22Rv1 (cell line): ENCODE data around the gene CARS1.

Experiments used
- H3K27ac ChIP-seq: fragments of 450-650 bp; 2 replicates; pipeline ENCODE4 v1.5.1; 2017
- CTCF ChIP-seq: fragments of 450-650 bp; IDR thresholded peaks from 2 replicates; pipeline ENCODE4 v1.5.1; 2017; ENCODE audit warnings: mild to moderate bottlenecking
- ZFX ChIP-seq: fragments of 450-650 bp; IDR thresholded peaks from 2 replicates; pipeline ENCODE4 v1.6.1; 2017; ENCODE audit warnings: antibody characterized with exemption, borderline replicate concordance

The CARS1 gene

GRCh38 chr11:3044004-3044403 lies 13.2 kb downstream of the CARS1 start:
- H3K27ac ChIP-seq = no peak overlapping the region
- no peak for TF ChIP-seq ZFX
- no peak for TF ChIP-seq CTCF

- H3K27ac ChIP-seq = no peak overlapping the region
- TF ChIP-seq ZFX (no peak), CTCF (no peak)
These were observed 13.8 kb downstream of the CARS1 start for GRCh38 chr11:3043315-3043871.

- no peak overlapping the region for H3K27ac ChIP-seq
- TF ChIP-seq ZFX (no peak), CTCF (no peak)
These were observed 14.5 kb downstream of the CARS1 start for GRCh38 chr11:3042496-3043314.

GRCh38 chr11:3041699-3042441 lies 15.4 kb downstream of the CARS1 start:
- TF ChIP-seq ZFX (no peak), CTCF (no peak)
- no peak overlapping the region for H3K27ac ChIP-seq

GRCh38 chr11:3040881-3041280 lies 16.3 kb downstream of the CARS1 start:
- H3K27ac ChIP-seq = no peak overlapping the region
- TF ChIP-seq CTCF (no peak), ZFX (no peak)

GRCh38 chr11:3037945-3038271 lies 19.3 kb downstream of the CARS1 start:
- no peak overlapping the region for H3K27ac ChIP-seq
- no peak for TF ChIP-seq ZFX
- no peak for TF ChIP-seq CTCF
